ENCODE results near the gene KDM6B. TPM values are rescaled to one million over a fixed set of nuclear protein-coding genes. Genes with fewer than 3 reads are reported as not detected.
A peak's percentile ranks its signal among the peaks of the same experiment; 100 is the strongest.

KDM6B gene
- total and polyA plus RNA-seq, 9 of the 15 experiments (the other 6 are each of a cell fraction or from before 2014, with no cell fraction given) = 0.01 to 22.9 (median 2.2) TPM

- intact Hi-C loops (cut with micrococcal nuclease) (loop anchor here (1.0 kb wide), 2 partner anchors 34 to 125 kb away; no protein-coding TSS in a partner anchor), in situ Hi-C loops (cut with MboI) (no loop called here)
- H3K4me1 ChIP-seq (replicated peaks in 1 of 2; ENCODE audit: control insufficient read depth in 2 of 2, insufficient read depth in 2 of 2, low read length in 2 of 2) = peaks cover 6 to 10% of the 10 kb centered on the region in 2 experiments; a peak in 4 of 5 replicates
- H2AFZ ChIP-seq (ENCODE audit: low read depth, low read length) = no peak overlapping the region
- BruUV-seq (replicated peaks) = no TSS peak
- no peaks in the 10 kb centered on the region for H3K9me1 ChIP-seq (ENCODE audit: control insufficient read depth, insufficient read depth, low read length)
- no peak overlapping the region for H3K4me3 ChIP-seq
- no peaks in the 10 kb centered on the region for H3K27me3 ChIP-seq (ENCODE audit: control insufficient read depth in 2 of 2, insufficient read depth in 2 of 2, low read length in 2 of 2)
- DNase-seq (ENCODE audit: extremely low read depth in 1 of 4, low spot score in 3 of 4) = peak; percentile 30 to 48 (median 41)
- ChIA-PET POLR2A (no interaction called here), CTCF (ENCODE audit: low intra/inter-chr PET ratio) (interaction anchor here (0.6 to 1.9 kb wide), 6 partner anchors 16 to 127 kb away, joined by 3 to 38 read pairs (median 6); no protein-coding TSS in a partner anchor)
- no peaks in the 10 kb centered on the region for H4K20me1 ChIP-seq (replicated peaks; ENCODE audit: control insufficient read depth, insufficient read depth, low read length)
- FAIRE-seq = peak; percentile 56
- no peak overlapping the region for H3K4me2 ChIP-seq (ENCODE audit: insufficient read depth, low read length)
- no peak overlapping the region for H3K27ac ChIP-seq (ENCODE audit: extremely low read depth, low read depth, low read length)
- no peaks in the 10 kb centered on the region for H3K9me3 ChIP-seq (replicated peaks; ENCODE audit: control insufficient read depth, insufficient read depth, low read depth, low read length)
- ATAC-seq = no peak
- peaks cover 6% of the 10 kb centered on the region for H3K79me2 ChIP-seq (ENCODE audit: control insufficient read depth, insufficient read depth, low read length)
- 46% methylated on average over 2 of the region's 3 CpGs for WGBS (ENCODE audit: insufficient coverage, low coverage, missing lambda C conversion rate)
- H3K36me3 ChIP-seq (ENCODE audit: control insufficient read depth, insufficient read depth, low read length) = peaks cover 29% of the 10 kb centered on the region; the same call in 2 of the 3 replicates
- no peak overlapping the region for H3K9ac ChIP-seq (ENCODE audit: insufficient read depth in 1 of 2, low read depth in 2 of 2, low read length in 2 of 2)
- TF ChIP-seq FOXP1 (CRISPR knock-in tag; IDR thresholded peaks at IDR 0.05) = no peak
- no peak for TF ChIP-seq NRF1 (conservative IDR thresholded peaks at IDR 0.05 in 1 of 2, IDR thresholded peaks at IDR 0.05 in 1 of 2)
- TF ChIP-seq HMG20A (CRISPR knock-in tag; conservative IDR thresholded peaks at IDR 0.05) = no peak
- TF ChIP-seq ARID3A (IDR thresholded peaks at IDR 0.05; ENCODE audit: borderline replicate concordance, low read depth, low read length) = no peak
- TF ChIP-seq REST (IDR thresholded peaks at IDR 0.05; ENCODE audit: borderline replicate concordance) = peak; percentile 69; the same call in 1 of the 2 replicates
- no peak for TF ChIP-seq REST (CRISPR knock-in tag; IDR thresholded peaks at IDR 0.05; ENCODE audit: low read depth)
- peak; percentile 53 to 69 (median 60) for TF ChIP-seq CTCF (IDR thresholded peaks at IDR 0.05 in 2 of 3, conservative IDR thresholded peaks at IDR 0.05 in 1 of 3; ENCODE audit: insufficient read depth in 2 of 3, low read depth in 1 of 3, low read length in 3 of 3)
- no peak for TF ChIP-seq BRCA1 (IDR thresholded peaks at IDR 0.05)
- TF ChIP-seq BRCA1 (CRISPR knock-in tag; IDR thresholded peaks at IDR 0.05) = no peak
- 0 out of 2 replicates have a peak, but pooled peaks have one; percentile 31 for TF ChIP-seq ARID2 (IDR thresholded peaks at IDR 0.05)
Measured at GRCh38 chr17:7862692-7863437, 28.8 kb downstream of the KDM6B start.

All from K562 (cell line).